DOHH2 (cell line): ENCODE results near the gene LMO3.

Experiments
- EZH2phosphoT487 ChIP-seq: fragments of 200-600 bp; sonication (generic); IDR thresholded peaks from 2 replicates; pipeline ENCODE4 v1.6.1; 2017; ENCODE audit warnings: borderline replicate concordance, mild to moderate bottlenecking, antibody characterized with exemption, low read length, moderate library complexity, mixed read lengths
- TF ChIP-seq, protein P1 (sequence below): fragments of 200-600 bp; sonication (generic); IDR thresholded peaks from one replicate; pipeline ENCODE4 v1.5.1; 2014; ENCODE audit warnings: antibody characterized with exemption, mild to moderate bottlenecking, low read depth, low read length; ENCODE audit not compliant: poor library complexity, severe bottlenecking

DNA sequence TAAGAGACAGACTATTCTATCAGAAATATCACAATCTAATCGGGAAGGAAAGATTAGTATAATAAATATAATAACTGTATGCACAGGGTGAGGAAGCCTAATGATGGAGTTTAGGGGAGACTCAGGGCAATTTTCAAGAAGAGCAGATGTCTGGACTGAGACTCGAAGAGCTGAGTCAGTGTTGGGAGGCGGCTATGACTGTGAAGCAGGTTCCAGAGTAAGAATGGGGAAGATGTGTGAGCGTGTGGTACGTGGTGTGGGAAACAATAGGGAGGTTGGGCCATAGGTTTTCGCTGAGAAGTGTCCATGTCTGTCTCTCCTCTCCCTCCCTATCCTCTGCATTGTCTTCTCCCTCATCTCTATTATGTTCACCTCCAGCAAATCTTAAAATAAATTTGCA, 85.6 kb downstream of the LMO3 start:
- TF ChIP-seq, protein P1, sequence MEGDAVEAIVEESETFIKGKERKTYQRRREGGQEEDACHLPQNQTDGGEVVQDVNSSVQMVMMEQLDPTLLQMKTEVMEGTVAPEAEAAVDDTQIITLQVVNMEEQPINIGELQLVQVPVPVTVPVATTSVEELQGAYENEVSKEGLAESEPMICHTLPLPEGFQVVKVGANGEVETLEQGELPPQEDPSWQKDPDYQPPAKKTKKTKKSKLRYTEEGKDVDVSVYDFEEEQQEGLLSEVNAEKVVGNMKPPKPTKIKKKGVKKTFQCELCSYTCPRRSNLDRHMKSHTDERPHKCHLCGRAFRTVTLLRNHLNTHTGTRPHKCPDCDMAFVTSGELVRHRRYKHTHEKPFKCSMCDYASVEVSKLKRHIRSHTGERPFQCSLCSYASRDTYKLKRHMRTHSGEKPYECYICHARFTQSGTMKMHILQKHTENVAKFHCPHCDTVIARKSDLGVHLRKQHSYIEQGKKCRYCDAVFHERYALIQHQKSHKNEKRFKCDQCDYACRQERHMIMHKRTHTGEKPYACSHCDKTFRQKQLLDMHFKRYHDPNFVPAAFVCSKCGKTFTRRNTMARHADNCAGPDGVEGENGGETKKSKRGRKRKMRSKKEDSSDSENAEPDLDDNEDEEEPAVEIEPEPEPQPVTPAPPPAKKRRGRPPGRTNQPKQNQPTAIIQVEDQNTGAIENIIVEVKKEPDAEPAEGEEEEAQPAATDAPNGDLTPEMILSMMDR = no peak
- no peak for TF ChIP-seq EZH2phosphoT487
